Mesendoderm (in vitro differentiated cells): ENCODE data around the gene SFMBT1.
A peak's percentile ranks its signal among the peaks of the same experiment; 100 is the strongest.

Experiments
- DNase-seq: peaks from one replicate; pipeline ENCODE4 v3.0.0; 2013
- H2AK5ac ChIP-seq: 2 replicates; pipeline ENCODE4 v1.6.1; 2013; ENCODE audit warnings: low read length, inconsistent platforms
- H2BK120ac ChIP-seq: 2 replicates; pipeline ENCODE4 v1.6.1; 2013; ENCODE audit warnings: low read depth, mild to moderate bottlenecking, low read length, moderate library complexity, mixed read lengths
- H2BK15ac ChIP-seq: replicated peaks from 2 replicates; pipeline ENCODE4 v1.6.1; 2013; ENCODE audit warnings: low read depth, mild to moderate bottlenecking, moderate library complexity
- H2BK5ac ChIP-seq: 2 replicates; pipeline ENCODE4 v1.6.1; 2013; ENCODE audit warnings: low read length, inconsistent platforms
- H3K18ac ChIP-seq: 2 replicates; pipeline ENCODE4 v1.6.1; 2013; ENCODE audit warnings: mild to moderate bottlenecking, low read length, mixed read lengths
- H3K23ac ChIP-seq: one replicate; pipeline ENCODE4 v1.6.1; 2013; ENCODE audit warnings: low read length
- H3K27ac ChIP-seq: 2 replicates; pipeline ENCODE4 v1.5.1; 2013; ENCODE audit warnings: low read depth, mild to moderate bottlenecking, inconsistent platforms, low read length, moderate library complexity
- H3K27me3 ChIP-seq: 2 replicates; pipeline ENCODE4 v1.6.1; 2013; ENCODE audit warnings: low read length, control low read depth, mild to moderate bottlenecking, inconsistent platforms; ENCODE audit not compliant: insufficient read depth, poor library complexity
- H3K36me3 ChIP-seq: 2 replicates; pipeline ENCODE4 v1.6.1; 2013; ENCODE audit warnings: low read length, inconsistent platforms; ENCODE audit not compliant: control insufficient read depth, insufficient read depth
- H3K4ac ChIP-seq: one replicate; pipeline ENCODE4 v1.6.1; 2013; ENCODE audit warnings: low read depth, mild to moderate bottlenecking, low read length, moderate library complexity
- H3K4me1 ChIP-seq: 2 replicates; pipeline ENCODE4 v1.6.1; 2013; ENCODE audit warnings: low read depth, low read length, inconsistent platforms; ENCODE audit not compliant: control insufficient read depth
- H3K4me2 ChIP-seq: 2 replicates; pipeline ENCODE4 v1.6.1; 2013; ENCODE audit warnings: low read length
- H3K4me3 ChIP-seq: 2 replicates; pipeline ENCODE4 v1.5.1; 2013; ENCODE audit warnings: mild to moderate bottlenecking, low read length
- H3K56ac ChIP-seq: one replicate; pipeline ENCODE4 v1.6.1; 2013; ENCODE audit warnings: low read length
- H3K79me1 ChIP-seq: 2 replicates; pipeline ENCODE4 v1.6.1; 2013; ENCODE audit warnings: low read length, inconsistent platforms
- H3K79me2 ChIP-seq: 2 replicates; pipeline ENCODE4 v1.6.1; 2013; ENCODE audit warnings: mild to moderate bottlenecking, low read length; ENCODE audit not compliant: control insufficient read depth, insufficient read depth
- H3K9ac ChIP-seq: 2 replicates; pipeline ENCODE4 v1.6.1; 2013; ENCODE audit warnings: low read length, inconsistent platforms
- H4K5ac ChIP-seq: one replicate; pipeline ENCODE4 v1.6.1; 2013; ENCODE audit warnings: low read length
- H4K8ac ChIP-seq: one replicate; pipeline ENCODE4 v1.6.1; 2013; ENCODE audit warnings: low read depth, mild to moderate bottlenecking, control low read depth, low read length, moderate library complexity
- WGBS: extraction: QIAGEN DNeasy Blood & Tissue Kit; methylation state at CpG from one replicate; pipeline ENCODE4 v1.1.7; 2013; ENCODE audit warnings: low lambda C conversion rate, missing lambda C conversion rate; ENCODE audit not compliant: insufficient coverage; ENCODE audit errors: extremely low coverage; 5-methylcytosine and 5-hydroxymethylcytosine counted together

SFMBT1 gene

GRCh38 chr3:53044371-53044710, 1.5 kb downstream of the SFMBT1 start:
- H3K27ac ChIP-seq: no peak overlapping the region
- no peaks in the 10 kb centered on the region for H3K79me1 ChIP-seq
- H3K79me2 ChIP-seq: no peaks in the 10 kb centered on the region
- no peak overlapping the region for H3K4me3 ChIP-seq
- H2BK5ac ChIP-seq: no peak overlapping the region
- H3K9ac ChIP-seq: no peak overlapping the region
- peaks cover 5% of the 10 kb centered on the region for H3K27me3 ChIP-seq
- H4K8ac ChIP-seq: no peak overlapping the region
- no peak overlapping the region for H3K4me2 ChIP-seq
- no peaks in the 10 kb centered on the region for H3K4me1 ChIP-seq
- no peaks in the 10 kb centered on the region for H3K36me3 ChIP-seq
- H3K23ac ChIP-seq: no peak overlapping the region
- WGBS: no CpG with 5 or more reads among the region's 11 CpGs
- no peak overlapping the region for H3K18ac ChIP-seq
- H4K5ac ChIP-seq: no peak overlapping the region
- H2BK120ac ChIP-seq: no peak overlapping the region
- H2BK15ac ChIP-seq: no peak overlapping the region
- H3K56ac ChIP-seq: no peak overlapping the region
- no peak overlapping the region for H3K4ac ChIP-seq
- DNase-seq: no peak
- H2AK5ac ChIP-seq: no peak overlapping the region

GRCh38 chr3:53043738-53044137, 2.1 kb downstream of the SFMBT1 start:
- Histone ChIP-seq H2BK5ac (no peak overlapping the region), H3K4me2 (no peak overlapping the region), H3K79me2 (no peaks in the 10 kb centered on the region), H3K4me3 (no peak overlapping the region), H4K8ac (no peak overlapping the region), H3K27me3 (peaks cover 5% of the 10 kb centered on the region), H2BK15ac (no peak overlapping the region), H3K23ac (no peak overlapping the region), H3K79me1 (no peaks in the 10 kb centered on the region), H2AK5ac (no peak overlapping the region), H3K36me3 (no peaks in the 10 kb centered on the region), H3K27ac (no peak overlapping the region), H3K4me1 (no peaks in the 10 kb centered on the region), H3K9ac (no peak overlapping the region), H3K4ac (no peak overlapping the region), H3K18ac (no peak overlapping the region), H2BK120ac (no peak overlapping the region), H3K56ac (no peak overlapping the region), H4K5ac (no peak overlapping the region)
- no peak for DNase-seq
- 100% methylated on average over 1 of the region's 2 CpGs for WGBS

- no peak overlapping the region for H3K4ac ChIP-seq
- no peak overlapping the region for H3K23ac ChIP-seq
- peaks cover 5% of the 10 kb centered on the region for H3K27me3 ChIP-seq
- no peak overlapping the region for H2BK5ac ChIP-seq
- no peak overlapping the region for H3K18ac ChIP-seq
- no peak overlapping the region for H4K8ac ChIP-seq
- H3K79me1 ChIP-seq: no peaks in the 10 kb centered on the region
- no peak overlapping the region for H3K9ac ChIP-seq
- H4K5ac ChIP-seq: no peak overlapping the region
- no peak overlapping the region for H2AK5ac ChIP-seq
- H3K4me1 ChIP-seq: no peaks in the 10 kb centered on the region
- H3K79me2 ChIP-seq: no peaks in the 10 kb centered on the region
- H2BK120ac ChIP-seq: no peak overlapping the region
- no peak overlapping the region for H2BK15ac ChIP-seq
- WGBS: no CpG with 5 or more reads among the region's 3 CpGs
- no peak overlapping the region for H3K4me3 ChIP-seq
- H3K27ac ChIP-seq: no peak overlapping the region
- H3K4me2 ChIP-seq: no peak overlapping the region
- H3K36me3 ChIP-seq: no peaks in the 10 kb centered on the region
- DNase-seq: no peak
- no peak overlapping the region for H3K56ac ChIP-seq
Measured at GRCh38 chr3:53042651-53043050, 3.2 kb downstream of the SFMBT1 start.

DNA sequence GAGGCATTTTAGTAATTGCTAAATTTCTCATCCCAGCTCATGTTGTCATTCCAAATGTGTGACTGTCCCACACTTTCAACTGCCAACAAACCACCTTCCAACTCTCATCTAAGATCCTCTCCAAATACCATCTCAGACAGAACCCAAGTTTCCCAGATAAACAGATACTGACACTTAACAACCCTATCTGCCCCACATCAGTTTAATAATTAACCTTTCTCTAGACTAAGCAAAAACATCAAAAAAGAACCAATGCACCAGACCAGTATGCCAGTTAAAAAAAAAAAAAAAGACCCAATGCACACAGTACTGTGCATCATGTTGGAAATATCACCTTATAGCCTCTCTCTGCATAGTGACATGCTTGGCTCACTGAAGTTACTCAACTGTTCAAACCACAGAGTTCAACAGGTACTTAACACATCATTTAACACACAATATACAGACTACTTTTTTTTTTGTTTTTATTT, 5.5 kb downstream of the SFMBT1 start:
- Histone ChIP-seq H3K27me3 (peaks cover 2% of the 10 kb centered on the region), H4K5ac (no peak overlapping the region), H3K79me2 (no peaks in the 10 kb centered on the region), H3K23ac (no peak overlapping the region), H3K4ac (no peak overlapping the region), H3K27ac (no peak overlapping the region), H2BK5ac (no peak overlapping the region), H3K36me3 (no peaks in the 10 kb centered on the region), H3K4me3 (no peak overlapping the region), H2BK120ac (no peak overlapping the region), H3K4me2 (no peak overlapping the region), H3K4me1 (no peaks in the 10 kb centered on the region), H3K9ac (no peak overlapping the region), H3K18ac (no peak overlapping the region), H3K79me1 (no peaks in the 10 kb centered on the region), H4K8ac (no peak overlapping the region), H2BK15ac (no peak overlapping the region), H3K56ac (no peak overlapping the region), H2AK5ac (no peak overlapping the region)
- peak; percentile 39 for DNase-seq

GRCh38 chr3:53039376-53039752, 6.5 kb downstream of the SFMBT1 start:
- Histone ChIP-seq H2AK5ac (no peak overlapping the region), H2BK120ac (no peak overlapping the region)
- no CpG with 5 or more reads among the region's 2 CpGs for WGBS

DNA sequence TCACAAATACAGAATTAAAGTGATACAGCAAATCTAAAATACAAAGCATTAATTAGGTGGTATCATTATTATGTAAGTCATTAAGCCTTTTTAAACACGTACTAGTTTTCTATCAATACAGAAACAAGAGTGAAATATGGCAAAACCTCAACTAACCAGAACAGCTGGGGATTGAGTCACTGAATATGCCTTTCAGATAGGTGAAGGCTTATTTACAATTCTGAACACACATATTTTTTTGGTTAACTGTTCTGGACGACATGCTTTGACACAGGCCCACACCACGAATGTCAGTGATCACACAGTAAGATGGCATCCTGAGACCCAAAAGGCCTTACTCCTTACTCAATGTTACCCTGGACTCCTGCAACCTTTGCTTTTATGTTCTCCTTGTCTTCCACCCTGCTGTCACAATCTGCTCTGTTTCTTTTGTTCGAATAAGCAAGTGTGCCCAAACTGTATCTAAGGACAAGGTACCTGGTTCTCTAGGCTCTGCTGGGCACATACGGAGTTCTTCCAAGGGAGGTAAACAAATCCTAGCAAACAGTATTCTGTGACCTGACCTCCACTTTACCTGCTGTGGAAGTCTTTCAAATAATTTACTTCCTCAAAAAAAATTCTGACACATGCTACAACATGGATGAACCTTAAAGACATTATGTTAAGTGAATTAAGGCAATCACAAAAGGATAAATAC, 7.0 kb downstream of the SFMBT1 start:
- Histone ChIP-seq H3K4me2 (no peak overlapping the region), H4K8ac (no peak overlapping the region), H3K4me3 (no peak overlapping the region), H3K9ac (no peak overlapping the region), H3K4me1 (no peaks in the 10 kb centered on the region), H3K27me3 (peaks cover 2% of the 10 kb centered on the region), H3K18ac (no peak overlapping the region), H3K79me1 (no peaks in the 10 kb centered on the region), H3K27ac (no peak overlapping the region), H2BK120ac (no peak overlapping the region), H2BK15ac (no peak overlapping the region), H3K4ac (no peak overlapping the region), H3K23ac (no peak overlapping the region), H2AK5ac (no peak overlapping the region), H3K79me2 (no peaks in the 10 kb centered on the region), H4K5ac (no peak overlapping the region), H2BK5ac (no peak overlapping the region), H3K56ac (no peak overlapping the region), H3K36me3 (no peaks in the 10 kb centered on the region)
- DNase-seq: no peak
- WGBS: no CpG with 5 or more reads among the region's 5 CpGs

More at GRCh38 chr3:53039376-53039752, 6.5 kb downstream of the SFMBT1 start:
- H3K79me1 ChIP-seq: no peaks in the 10 kb centered on the region
- H4K8ac ChIP-seq: no peak overlapping the region
- H2BK15ac ChIP-seq: no peak overlapping the region
- H3K56ac ChIP-seq: no peak overlapping the region
- no peak overlapping the region for H3K23ac ChIP-seq
- no peak overlapping the region for H3K4me2 ChIP-seq
- H3K27ac ChIP-seq: no peak overlapping the region
- no peaks in the 10 kb centered on the region for H3K79me2 ChIP-seq
- no peaks in the 10 kb centered on the region for H3K36me3 ChIP-seq
- no peak overlapping the region for H2BK5ac ChIP-seq
- H3K27me3 ChIP-seq: peaks cover 2% of the 10 kb centered on the region
- H3K4me1 ChIP-seq: no peaks in the 10 kb centered on the region
- DNase-seq: no peak
- no peak overlapping the region for H3K18ac ChIP-seq
- H3K4me3 ChIP-seq: no peak overlapping the region
- H3K9ac ChIP-seq: no peak overlapping the region
- no peak overlapping the region for H4K5ac ChIP-seq
- no peak overlapping the region for H3K4ac ChIP-seq
